ENCODE measurements around the gene PKMYT1.

PKMYT1 gene

GRCh38 chr16:2966808-2967191 lies 13.4 kb downstream of the PKMYT1 start:
- Histone ChIP-seq H3K9me3 (no peaks in the 10 kb centered on the region), H3K27ac (peak overlapping the region; percentile 42), H3K27me3 (peaks cover 72% of the 10 kb centered on the region), H3K4me1 (ENCODE audit: control insufficient read depth in 1 of 2, insufficient read depth in 1 of 2, low read depth in 1 of 2, low read length in 1 of 2) (peaks cover 66 to 78% of the 10 kb centered on the region in 2 experiments), H3K4me3 (ENCODE audit: low read depth in 1 of 2, low read length in 1 of 2) (peak overlapping the region; percentile 12 to 59), H3K36me3 (no peaks in the 10 kb centered on the region)
- peak; percentile 56 for TF ChIP-seq CTCF (IDR thresholded peaks at IDR 0.05)

- TF ChIP-seq CTCF (IDR thresholded peaks at IDR 0.05) = no peak
These were observed 14.0 kb downstream of the PKMYT1 start for GRCh38 chr16:2966043-2966807.

GRCh38 chr16:2964475-2965336 lies 15.5 kb downstream of the PKMYT1 start:
- no peak for TF ChIP-seq CTCF (IDR thresholded peaks at IDR 0.05)
- Histone ChIP-seq H3K27me3 (peaks cover 73% of the 10 kb centered on the region), H3K27ac (peak overlapping the region; percentile 56), H3K36me3 (no peaks in the 10 kb centered on the region), H3K4me3 (ENCODE audit: low read depth in 1 of 2, low read length in 1 of 2) (peak overlapping the region; percentile 42 to 61), H3K4me1 (ENCODE audit: control insufficient read depth in 1 of 2, insufficient read depth in 1 of 2, low read depth in 1 of 2, low read length in 1 of 2) (peaks cover 72% of the 10 kb centered on the region in 2 experiments), H3K9me3 (no peaks in the 10 kb centered on the region)

More at GRCh38 chr16:2966043-2966807, 14.0 kb downstream of the PKMYT1 start:
- H3K27ac ChIP-seq = no peak overlapping the region
- H3K4me1 ChIP-seq (ENCODE audit: control insufficient read depth in 1 of 2, insufficient read depth in 1 of 2, low read depth in 1 of 2, low read length in 1 of 2) = peaks cover 71 to 82% of the 10 kb centered on the region in 2 experiments
- no peaks in the 10 kb centered on the region for H3K36me3 ChIP-seq
- no peaks in the 10 kb centered on the region for H3K9me3 ChIP-seq
- peaks cover 73% of the 10 kb centered on the region for H3K27me3 ChIP-seq
- peak overlapping the region in 1 of 2 experiments; percentile 59 for H3K4me3 ChIP-seq (ENCODE audit: low read depth in 1 of 2, low read length in 1 of 2)

- H3K27me3 ChIP-seq = peaks cover 73% of the 10 kb centered on the region
- peaks cover 66 to 67% of the 10 kb centered on the region in 2 experiments for H3K4me1 ChIP-seq (ENCODE audit: control insufficient read depth in 1 of 2, insufficient read depth in 1 of 2, low read depth in 1 of 2, low read length in 1 of 2)
- no peak for TF ChIP-seq CTCF (IDR thresholded peaks at IDR 0.05)
These were observed 16.3 kb downstream of the PKMYT1 start, which contains the start of gene KREMEN2 for GRCh38 chr16:2963723-2964474. TSS of gene KREMEN2 (plus strand) at chr16:2964275. CDS start at chr16:2964521, 246 bp downstream.

GRCh38 chr16:2963074-2963722 lies 17.0 kb downstream of the PKMYT1 start:
- TF ChIP-seq CTCF (IDR thresholded peaks at IDR 0.05) = no peak
- Histone ChIP-seq H3K4me3 (ENCODE audit: low read depth in 1 of 2, low read length in 1 of 2) (peak overlapping the region in 1 of 2 experiments; percentile 61), H3K27ac (no peak overlapping the region), H3K27me3 (peaks cover 66% of the 10 kb centered on the region), H3K4me1 (ENCODE audit: control insufficient read depth in 1 of 2, insufficient read depth in 1 of 2, low read depth in 1 of 2, low read length in 1 of 2) (peaks cover 59 to 60% of the 10 kb centered on the region in 2 experiments), H3K36me3 (no peaks in the 10 kb centered on the region), H3K9me3 (no peaks in the 10 kb centered on the region)

More at GRCh38 chr16:2963723-2964474, 16.3 kb downstream of the PKMYT1 start, which contains the start of gene KREMEN2:
- H3K4me3 ChIP-seq (ENCODE audit: low read depth in 1 of 2, low read length in 1 of 2) = peak within 1 kb of the TSS; percentile 42 to 61
- no peaks in the 10 kb centered on the region for H3K9me3 ChIP-seq
- H3K36me3 ChIP-seq = no peaks in the 10 kb centered on the region
- peak within 1 kb of the TSS; percentile 56 for H3K27ac ChIP-seq

All from neutrophil (primary cell).